WTC11 (cell line): ENCODE measurements around the gene B4GALNT2.

Source experiments
- CTCF ChIP-seq: fragments of 200-600 bp; IDR thresholded peaks from 2 replicates; pipeline ENCODE4 v1.8.0; 2022; ENCODE audit warnings: antibody characterized with exemption
- FOXJ3 ChIP-seq: sonication (generic); formaldehyde crosslinking; IDR thresholded peaks from 2 replicates; pipeline ENCODE4 v1.9.0; 2021; ENCODE audit warnings: missing genetic modification reagents, mild to moderate bottlenecking, borderline replicate concordance
- JUN ChIP-seq: sonication (generic); formaldehyde crosslinking; IDR thresholded peaks from 2 replicates; pipeline ENCODE4 v1.8.0; 2023; ENCODE audit warnings: mild to moderate bottlenecking, missing genetic modification reagents
- NFATC4 ChIP-seq: fragments of 250-450 bp; sonication (Bioruptor Pico); IDR thresholded peaks from 2 replicates; pipeline ENCODE4 v1.9.0; 2021; ENCODE audit warnings: mild to moderate bottlenecking
- NR2C2 ChIP-seq: sonication (generic); formaldehyde crosslinking; IDR thresholded peaks from 2 replicates; pipeline ENCODE4 v1.8.0; 2022; ENCODE audit warnings: mild to moderate bottlenecking, missing genetic modification reagents
- SP1 ChIP-seq: sonication (generic); formaldehyde crosslinking; conservative IDR thresholded peaks from 2 replicates; pipeline ENCODE4 v1.8.1; 2022; ENCODE audit warnings: missing genetic modification reagents
- ZBTB43 ChIP-seq: sonication (generic); formaldehyde crosslinking; IDR thresholded peaks from 2 replicates; pipeline ENCODE4 v1.8.1; 2023; ENCODE audit warnings: mild to moderate bottlenecking, missing genetic modification reagents
- ZNF532 ChIP-seq: fragments of 250-450 bp; sonication (Bioruptor Pico); IDR thresholded peaks from 2 replicates; pipeline ENCODE4 v1.9.0; 2021; ENCODE audit warnings: mild to moderate bottlenecking, borderline replicate concordance
- TF ChIP-seq, protein P1 (sequence below): sonication (generic); formaldehyde crosslinking; IDR thresholded peaks from 2 replicates; pipeline ENCODE4 v1.8.1; 2023; ENCODE audit warnings: mild to moderate bottlenecking, moderate library complexity, missing genetic modification reagents

DNA sequence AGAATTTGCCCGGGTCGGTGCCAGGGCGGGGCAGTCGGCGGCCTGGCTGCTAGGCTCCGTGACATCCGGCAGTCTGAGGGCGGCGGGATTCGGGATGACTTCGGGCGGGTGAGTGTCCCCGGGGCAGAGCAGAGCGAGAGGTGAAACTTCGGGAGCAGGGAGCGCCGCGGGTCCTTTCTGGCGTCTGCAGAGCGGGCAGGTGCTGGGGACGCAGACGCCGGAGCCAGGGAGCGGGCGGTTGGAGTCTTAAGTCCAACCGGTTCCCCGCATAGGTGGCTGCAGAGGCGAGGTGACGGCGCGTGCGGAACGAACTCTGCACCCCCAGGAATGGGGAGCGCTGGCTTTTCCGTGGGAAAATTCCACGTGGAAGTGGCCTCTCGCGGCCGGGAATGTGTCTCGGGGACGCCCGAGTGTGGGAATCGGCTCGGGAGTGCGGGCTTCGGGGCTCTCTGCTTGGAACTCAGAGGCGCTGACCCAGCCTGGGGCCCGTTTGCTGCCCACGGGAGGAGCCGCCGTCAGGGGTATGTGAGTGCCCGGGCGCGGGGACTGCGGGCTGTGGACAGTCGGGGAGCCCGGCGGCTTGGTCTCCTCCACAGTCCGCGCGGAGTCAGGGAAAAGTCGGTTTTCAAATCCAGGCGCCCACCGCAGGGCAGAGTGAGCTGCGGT, at the start of gene B4GALNT2:
- TF ChIP-seq CTCF (no peak), ZBTB43 (CRISPR knock-in tag) (no peak), FOXJ3 (CRISPR knock-in tag) (no peak), SP1 (CRISPR knock-in tag) (no peak), JUN (CRISPR knock-in tag) (no peak), NFATC4 (no peak), NR2C2 (CRISPR knock-in tag) (no peak), ZNF532 (CRISPR knock-in tag) (no peak)
- TF ChIP-seq, protein P1, sequence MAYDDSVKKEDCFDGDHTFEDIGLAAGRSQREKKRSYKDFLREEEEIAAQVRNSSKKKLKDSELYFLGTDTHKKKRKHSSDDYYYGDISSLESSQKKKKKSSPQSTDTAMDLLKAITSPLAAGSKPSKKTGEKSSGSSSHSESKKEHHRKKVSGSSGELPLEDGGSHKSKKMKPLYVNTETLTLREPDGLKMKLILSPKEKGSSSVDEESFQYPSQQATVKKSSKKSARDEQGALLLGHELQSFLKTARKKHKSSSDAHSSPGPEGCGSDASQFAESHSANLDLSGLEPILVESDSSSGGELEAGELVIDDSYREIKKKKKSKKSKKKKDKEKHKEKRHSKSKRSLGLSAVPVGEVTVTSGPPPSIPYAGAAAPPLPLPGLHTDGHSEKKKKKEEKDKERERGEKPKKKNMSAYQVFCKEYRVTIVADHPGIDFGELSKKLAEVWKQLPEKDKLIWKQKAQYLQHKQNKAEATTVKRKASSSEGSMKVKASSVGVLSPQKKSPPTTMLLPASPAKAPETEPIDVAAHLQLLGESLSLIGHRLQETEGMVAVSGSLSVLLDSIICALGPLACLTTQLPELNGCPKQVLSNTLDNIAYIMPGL (CRISPR knock-in tag): no peak
